Hepatocyte (in vitro differentiated cells): Measurements from ENCODE around the gene XXYLT1. TPM values are rescaled to one million over a fixed set of nuclear protein-coding genes. Genes with fewer than 3 reads are reported as not detected.
A peak's percentile ranks its signal among the peaks of the same experiment; 100 is the strongest.

ENCODE experiments used
- DNase-seq: peaks from one replicate; pipeline ENCODE4 v3.0.0-alpha.2; 2016; ENCODE audit warnings: low spot score
- H2AFZ ChIP-seq: fragments of 200-600 bp; sonication (generic); 2 replicates; pipeline ENCODE4 v1.6.0; 2016; ENCODE audit warnings: antibody characterized with exemption, mild to moderate bottlenecking
- H3K27ac ChIP-seq: fragments of 200-600 bp; sonication (generic); 2 replicates; pipeline ENCODE4 v1.5.1; 2016; ENCODE audit warnings: mild to moderate bottlenecking
- H3K27me3 ChIP-seq: fragments of 200-600 bp; sonication (generic); 2 replicates; pipeline ENCODE4 v1.6.1; 2016
- H3K36me3 ChIP-seq: fragments of 200-600 bp; sonication (generic); replicated peaks from 2 replicates; pipeline ENCODE4 v1.5.1; 2016; ENCODE audit warnings: low read depth; ENCODE audit not compliant: insufficient read depth
- H3K4me1 ChIP-seq: fragments of 200-600 bp; sonication (generic); 2 replicates; pipeline ENCODE4 v1.5.1; 2016; ENCODE audit warnings: mild to moderate bottlenecking, moderate library complexity; ENCODE audit not compliant: insufficient read depth
- H3K4me2 ChIP-seq: fragments of 200-600 bp; sonication (generic); 2 replicates; pipeline ENCODE4 v1.6.0; 2016
- H3K4me3 ChIP-seq: fragments of 200-600 bp; sonication (generic); 2 replicates; pipeline ENCODE4 v1.5.1; 2016; ENCODE audit warnings: mild to moderate bottlenecking
- H3K79me2 ChIP-seq: fragments of 200-600 bp; sonication (generic); 2 replicates; pipeline ENCODE4 v1.6.0; 2017; ENCODE audit warnings: mild to moderate bottlenecking
- H3K9me2 ChIP-seq: fragments of 200-600 bp; sonication (generic); replicated peaks from 2 replicates; pipeline ENCODE4 v1.6.0; 2017; ENCODE audit warnings: mild to moderate bottlenecking; ENCODE audit not compliant: insufficient read depth
- H3K9me3 ChIP-seq: fragments of 200-600 bp; sonication (generic); 2 replicates; pipeline ENCODE4 v1.5.1; 2016; ENCODE audit warnings: low read depth, mild to moderate bottlenecking
- H4K20me1 ChIP-seq: fragments of 200-600 bp; sonication (generic); 2 replicates; pipeline ENCODE4 v1.6.0; 2016; ENCODE audit warnings: mild to moderate bottlenecking; ENCODE audit not compliant: insufficient read depth, poor library complexity, severe bottlenecking
- CTCF ChIP-seq: fragments of 200-600 bp; sonication (generic); IDR thresholded peaks from 2 replicates; pipeline ENCODE4 v1.5.1; 2016; ENCODE audit warnings: antibody characterized with exemption, mild to moderate bottlenecking; ENCODE audit not compliant: poor library complexity
- EZH2 ChIP-seq: fragments of 200-600 bp; sonication (generic); IDR thresholded peaks from 2 replicates; pipeline ENCODE4 v1.6.1; 2016; ENCODE audit warnings: antibody characterized with exemption, mild to moderate bottlenecking, borderline replicate concordance
- EZH2phosphoT487 ChIP-seq: fragments of 200-600 bp; sonication (generic); IDR thresholded peaks from one replicate; pipeline ENCODE4 v1.6.1; 2018; ENCODE audit warnings: antibody characterized with exemption, mild to moderate bottlenecking, low read depth, moderate library complexity; ENCODE audit not compliant: unreplicated experiment, severe bottlenecking
- WGBS: methylation state at CpG from one replicate; pipeline ENCODE4 v1.1.6; 2016; ENCODE audit warnings: low lambda C conversion rate; ENCODE audit errors: missing lambda C conversion rate; 5-methylcytosine and 5-hydroxymethylcytosine counted together
- polyA plus RNA-seq: library from polyadenylated mRNA; unstranded; fragments of >200 nt; fragmentation: Nextera tagmentation; extraction: Ambion mirVana; gene quantifications from 2 replicates; pipeline ENCODE4 v1.2.1, GENCODE V29; 2016
- total RNA-seq: library from RNA; depleted of rRNA; stranded (reverse); fragments of >200 nt; gene quantifications from 2 replicates; pipeline ENCODE4 v1.2.3, GENCODE V29; 2014

The XXYLT1 gene
- total and polyA plus RNA-seq, 2 experiments from 2014 or later = 20.9 to 25.6 TPM

GRCh38 chr3:195032955-195033354 lies 238.0 kb downstream of the XXYLT1 start:
- 88% methylated on average over 10 of the region's 10 CpGs for WGBS
- H3K27me3 ChIP-seq = no peaks in the 10 kb centered on the region
- peak overlapping the region; percentile 78 for H3K27ac ChIP-seq
- peaks cover 39% of the 10 kb centered on the region for H3K4me1 ChIP-seq
- H3K4me2 ChIP-seq = no peak overlapping the region
- no peak overlapping the region for H3K4me3 ChIP-seq
- no peaks in the 10 kb centered on the region for H3K79me2 ChIP-seq
- H4K20me1 ChIP-seq = no peaks in the 10 kb centered on the region
- H3K9me3 ChIP-seq = no peaks in the 10 kb centered on the region
- H2AFZ ChIP-seq = no peak overlapping the region
- no peak for TF ChIP-seq CTCF
- H3K9me2 ChIP-seq = no peaks in the 10 kb centered on the region
- H3K36me3 ChIP-seq = no peaks in the 10 kb centered on the region
- no peak for DNase-seq

GRCh38 chr3:195032106-195032759 lies 238.7 kb downstream of the XXYLT1 start:
- H3K36me3 ChIP-seq = no peaks in the 10 kb centered on the region
- H2AFZ ChIP-seq = no peak overlapping the region
- H3K4me2 ChIP-seq = no peak overlapping the region
- peaks cover 39% of the 10 kb centered on the region for H3K4me1 ChIP-seq
- no peaks in the 10 kb centered on the region for H3K27me3 ChIP-seq
- WGBS = 80% methylated on average over 12 of the region's 12 CpGs
- no peaks in the 10 kb centered on the region for H3K9me3 ChIP-seq
- H3K4me3 ChIP-seq = no peak overlapping the region
- peak overlapping the region; percentile 68 for H3K27ac ChIP-seq
- no peaks in the 10 kb centered on the region for H4K20me1 ChIP-seq
- TF ChIP-seq EZH2 (no peak), CTCF (no peak), EZH2phosphoT487 (no peak)
- H3K9me2 ChIP-seq = no peaks in the 10 kb centered on the region
- no peaks in the 10 kb centered on the region for H3K79me2 ChIP-seq
- no peak for DNase-seq

GRCh38 chr3:195031574-195032003 lies 239.4 kb downstream of the XXYLT1 start:
- no peak for DNase-seq
- Histone ChIP-seq H2AFZ (no peak overlapping the region), H3K4me2 (no peak overlapping the region), H3K36me3 (no peaks in the 10 kb centered on the region), H3K27me3 (no peaks in the 10 kb centered on the region), H3K4me3 (no peak overlapping the region), H3K27ac (peak overlapping the region; percentile 68), H3K9me3 (no peaks in the 10 kb centered on the region), H4K20me1 (no peaks in the 10 kb centered on the region), H3K79me2 (no peaks in the 10 kb centered on the region), H3K9me2 (no peaks in the 10 kb centered on the region), H3K4me1 (peaks cover 39% of the 10 kb centered on the region)
- no peak for TF ChIP-seq CTCF
- TF ChIP-seq EZH2phosphoT487 = no peak
- TF ChIP-seq EZH2 = no peak
- WGBS = 50% methylated on average over 5 of the region's 5 CpGs
